Vagina (tissue), 2 donors: Measurements from ENCODE around the gene HNRNPM.

Experiments used
- CTCF ChIP-seq, 3 experiments: fragments of 450-650 bp in 2 of 3; fragments of 200-600 bp in 1 of 3; sonication (generic) in 1 of 3; IDR thresholded peaks; one replicate each; pipeline ENCODE4 v1.5.1; 2017 to 2019; ENCODE audit warnings: antibody characterized with exemption in 3 of 3, mild to moderate bottlenecking in 2 of 3, moderate library complexity in 2 of 3
- POLR2A ChIP-seq, 2 donors: fragments of 450-650 bp; IDR thresholded peaks; one replicate each; pipeline ENCODE4 v1.6.1; 2017; ENCODE audit warnings: antibody characterized with exemption in 2 of 2, mild to moderate bottlenecking in 2 of 2, moderate library complexity in 2 of 2
- POLR2AphosphoS5 ChIP-seq, 2 donors: sonication (generic); formaldehyde crosslinking; IDR thresholded peaks; one replicate each; pipeline ENCODE4 v1.9.0; 2017; ENCODE audit warnings: antibody characterized with exemption in 2 of 2, mild to moderate bottlenecking in 2 of 2, low read depth in 1 of 2; ENCODE audit not compliant: insufficient read depth in 1 of 2

- no peak for TF ChIP-seq CTCF (IDR thresholded peaks at IDR 0.05)
- no peak for TF ChIP-seq POLR2A (IDR thresholded peaks at IDR 0.05)
- TF ChIP-seq POLR2AphosphoS5 (IDR thresholded peaks at IDR 0.05; ENCODE audit: insufficient read depth in 1 of 2, low read depth in 1 of 2) = no peak
Measured at GRCh38 chr19:8457209-8457608, 12.4 kb downstream of the HNRNPM start.
